DOHH2 (cell line): ENCODE measurements around the gene UBFD1.
A peak's percentile ranks its signal among the peaks of the same experiment; 100 is the strongest.

Experiments
- H3F3A ChIP-seq: fragments of 200-600 bp; sonication (generic), shearing (Covaris generic); 2 replicates; pipeline ENCODE4 v1.6.0; 2016; ENCODE audit warnings: antibody characterized with exemption, mild to moderate bottlenecking; ENCODE audit not compliant: control insufficient read depth, insufficient read depth
- H3K27ac ChIP-seq: fragments of 200-600 bp; sonication (generic); 2 replicates; pipeline ENCODE4 v1.5.1; 2014; ENCODE audit warnings: low read depth, mild to moderate bottlenecking, low read length, moderate library complexity
- H3K27me3 ChIP-seq: fragments of 200-600 bp; sonication (generic); 2 replicates; pipeline ENCODE4 v1.6.1; 2014; ENCODE audit warnings: mild to moderate bottlenecking, low read length, mixed read lengths; ENCODE audit not compliant: control insufficient read depth
- H3K36me3 ChIP-seq: fragments of 200-600 bp; sonication (generic); 2 replicates; pipeline ENCODE4 v1.6.1; 2014; ENCODE audit warnings: mild to moderate bottlenecking, low read length, moderate library complexity, mixed read lengths; ENCODE audit not compliant: control insufficient read depth
- H3K4me1 ChIP-seq: fragments of 200-600 bp; sonication (generic); 2 replicates; pipeline ENCODE4 v1.6.1; 2014; ENCODE audit warnings: mild to moderate bottlenecking, low read length, mixed read lengths; ENCODE audit not compliant: control insufficient read depth
- H3K4me2 ChIP-seq: fragments of 200-600 bp; sonication (generic); 2 replicates; pipeline ENCODE4 v1.6.0; 2014; ENCODE audit warnings: mild to moderate bottlenecking, low read length, moderate library complexity
- H3K4me3 ChIP-seq: fragments of 200-600 bp; sonication (generic); 2 replicates; pipeline ENCODE4 v1.5.1; 2014; ENCODE audit warnings: mild to moderate bottlenecking, low read length, mixed read lengths
- H3K79me2 ChIP-seq: fragments of 200-600 bp; sonication (generic); 2 replicates; pipeline ENCODE4 v1.6.1; 2014; ENCODE audit warnings: mild to moderate bottlenecking, low read length, mixed read lengths; ENCODE audit not compliant: control insufficient read depth
- H3K9me2 ChIP-seq: fragments of 200-600 bp; sonication (generic); replicated peaks from 2 replicates; pipeline ENCODE4 v1.6.1; 2014; ENCODE audit warnings: mild to moderate bottlenecking, low read length, mixed read lengths; ENCODE audit not compliant: control insufficient read depth
- H3K9me3 ChIP-seq: fragments of 200-600 bp; sonication (generic); 2 replicates; pipeline ENCODE4 v1.6.1; 2014; ENCODE audit warnings: antibody characterized with exemption, low read length, mixed read lengths; ENCODE audit not compliant: control insufficient read depth, insufficient read depth
- H4K20me1 ChIP-seq: fragments of 200-600 bp; sonication (generic); 2 replicates; pipeline ENCODE4 v1.6.0; 2014; ENCODE audit warnings: low read depth, mild to moderate bottlenecking, antibody characterized with exemption, low read length, moderate library complexity; ENCODE audit not compliant: control insufficient read depth, insufficient read depth
- EZH2phosphoT487 ChIP-seq: fragments of 200-600 bp; sonication (generic); IDR thresholded peaks from 2 replicates; pipeline ENCODE4 v1.6.1; 2017; ENCODE audit warnings: borderline replicate concordance, mild to moderate bottlenecking, antibody characterized with exemption, low read length, moderate library complexity, mixed read lengths
- TF ChIP-seq, protein P1 (sequence below): fragments of 200-600 bp; sonication (generic); IDR thresholded peaks from one replicate; pipeline ENCODE4 v1.5.1; 2014; ENCODE audit warnings: antibody characterized with exemption, mild to moderate bottlenecking, low read depth, low read length; ENCODE audit not compliant: poor library complexity, severe bottlenecking

Gene UBFD1

DNA sequence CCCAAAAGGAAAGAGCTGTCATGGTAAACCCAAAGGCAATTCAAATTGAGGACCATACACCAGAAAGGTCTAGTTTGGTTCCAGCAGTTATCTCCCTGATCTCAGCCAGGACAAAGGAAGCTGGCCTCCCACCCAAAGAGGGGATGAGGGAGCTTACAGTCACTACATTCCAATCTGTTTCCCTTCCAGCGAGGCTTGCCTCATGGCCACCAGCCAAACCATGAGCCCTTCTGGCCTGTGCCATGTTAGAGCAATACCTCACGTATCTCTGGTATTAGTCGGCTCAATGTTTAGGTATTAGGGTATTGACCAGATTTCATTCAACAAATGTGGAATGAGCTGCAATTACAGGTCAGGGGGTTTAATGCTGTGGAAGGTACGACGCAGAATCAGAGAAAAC is 30.2 kb downstream of the UBFD1 start:
- Histone ChIP-seq H3K4me2 (no peak overlapping the region), H3F3A (no peaks in the 10 kb centered on the region), H3K4me3 (no peak overlapping the region), H3K36me3 (peaks cover 81% of the 10 kb centered on the region), H3K4me1 (no peaks in the 10 kb centered on the region), H3K27me3 (no peaks in the 10 kb centered on the region), H3K79me2 (peaks cover 58% of the 10 kb centered on the region), H3K27ac (no peak overlapping the region), H4K20me1 (peaks cover 10% of the 10 kb centered on the region; the same call in 1 of the 2 replicates), H3K9me2 (no peaks in the 10 kb centered on the region), H3K9me3 (no peaks in the 10 kb centered on the region)
- TF ChIP-seq, protein P1, sequence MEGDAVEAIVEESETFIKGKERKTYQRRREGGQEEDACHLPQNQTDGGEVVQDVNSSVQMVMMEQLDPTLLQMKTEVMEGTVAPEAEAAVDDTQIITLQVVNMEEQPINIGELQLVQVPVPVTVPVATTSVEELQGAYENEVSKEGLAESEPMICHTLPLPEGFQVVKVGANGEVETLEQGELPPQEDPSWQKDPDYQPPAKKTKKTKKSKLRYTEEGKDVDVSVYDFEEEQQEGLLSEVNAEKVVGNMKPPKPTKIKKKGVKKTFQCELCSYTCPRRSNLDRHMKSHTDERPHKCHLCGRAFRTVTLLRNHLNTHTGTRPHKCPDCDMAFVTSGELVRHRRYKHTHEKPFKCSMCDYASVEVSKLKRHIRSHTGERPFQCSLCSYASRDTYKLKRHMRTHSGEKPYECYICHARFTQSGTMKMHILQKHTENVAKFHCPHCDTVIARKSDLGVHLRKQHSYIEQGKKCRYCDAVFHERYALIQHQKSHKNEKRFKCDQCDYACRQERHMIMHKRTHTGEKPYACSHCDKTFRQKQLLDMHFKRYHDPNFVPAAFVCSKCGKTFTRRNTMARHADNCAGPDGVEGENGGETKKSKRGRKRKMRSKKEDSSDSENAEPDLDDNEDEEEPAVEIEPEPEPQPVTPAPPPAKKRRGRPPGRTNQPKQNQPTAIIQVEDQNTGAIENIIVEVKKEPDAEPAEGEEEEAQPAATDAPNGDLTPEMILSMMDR = no peak
- TF ChIP-seq EZH2phosphoT487 = no peak

DNA sequence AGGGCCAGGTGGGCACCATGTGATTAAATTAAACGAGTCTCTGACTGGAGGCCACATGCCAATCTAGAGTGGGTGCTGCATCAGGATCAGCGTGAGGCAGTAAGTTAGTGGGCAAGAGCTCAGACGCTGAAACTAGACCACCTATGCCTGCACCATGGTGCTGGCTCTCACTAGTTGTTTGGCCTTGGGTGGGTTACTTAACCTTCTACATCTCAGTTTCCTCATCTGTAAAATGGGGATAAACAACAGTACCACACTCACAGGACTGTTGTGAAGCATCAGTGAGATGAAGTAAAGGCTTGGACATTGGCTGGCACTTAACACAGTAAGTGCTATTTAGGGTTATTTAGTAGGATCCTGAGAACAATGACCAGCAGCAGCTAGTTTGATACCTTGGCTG is 32.7 kb downstream of the UBFD1 start:
- Histone ChIP-seq H3K4me2 (no peak overlapping the region), H4K20me1 (peaks cover 15% of the 10 kb centered on the region; the same call in 1 of the 2 replicates), H3K27me3 (no peaks in the 10 kb centered on the region), H3K9me3 (no peaks in the 10 kb centered on the region), H3K27ac (no peak overlapping the region), H3K4me3 (no peak overlapping the region), H3K9me2 (no peaks in the 10 kb centered on the region), H3F3A (no peaks in the 10 kb centered on the region), H3K79me2 (peaks cover 80% of the 10 kb centered on the region), H3K4me1 (peaks cover 11% of the 10 kb centered on the region), H3K36me3 (peaks cover 88% of the 10 kb centered on the region)
- TF ChIP-seq, protein P1 = no peak

DNA sequence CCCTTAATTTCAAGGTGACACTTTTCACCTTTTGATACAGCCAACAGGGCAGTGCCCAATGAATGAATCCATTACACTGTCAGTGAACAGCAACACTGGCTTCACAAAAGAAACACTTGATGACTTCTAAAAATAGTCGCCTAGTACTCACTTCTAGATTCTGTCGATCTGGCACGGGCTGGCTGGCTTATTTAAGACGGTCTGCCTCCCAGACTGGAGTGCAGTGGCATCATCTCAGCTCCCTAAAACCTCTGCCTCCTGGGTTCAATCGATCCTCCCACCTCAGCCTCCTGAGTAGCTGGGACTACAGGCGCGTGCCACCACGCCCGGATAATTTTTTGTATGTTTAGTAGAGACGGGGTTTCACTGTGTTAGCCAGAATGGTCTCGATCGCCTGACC is 36.7 kb downstream of the UBFD1 start:
- TF ChIP-seq, protein P1 = no peak
- TF ChIP-seq EZH2phosphoT487 = no peak
- Histone ChIP-seq H3K9me2 (no peaks in the 10 kb centered on the region), H3F3A (peaks cover 9% of the 10 kb centered on the region), H4K20me1 (peaks cover 18% of the 10 kb centered on the region; the same call in 1 of the 2 replicates), H3K27me3 (no peaks in the 10 kb centered on the region), H3K36me3 (peaks cover 60% of the 10 kb centered on the region), H3K27ac (no peak overlapping the region), H3K4me2 (peak overlapping the region; percentile 74), H3K9me3 (no peaks in the 10 kb centered on the region), H3K4me1 (peaks cover 25% of the 10 kb centered on the region), H3K79me2 (peaks cover 68% of the 10 kb centered on the region), H3K4me3 (no peak overlapping the region)
